Upper lobe of right lung (tissue), 1 donor: Measurements from ENCODE around the gene ASB15. TPM values are rescaled to one million over a fixed set of nuclear protein-coding genes. Genes with fewer than 3 reads are reported as not detected.

ENCODE experiments used
- ATAC-seq: fragments of 200-7000 bp; cut with Tn5 transposase; one replicate; pipeline ENCODE4 v1.9.1; 2020; ENCODE audit warnings: mild to moderate bottlenecking, moderate library complexity
- DNase-seq: peaks from one replicate; pipeline ENCODE4 v3.0.0-alpha.2; 2020
- H3K27ac ChIP-seq: fragments of 200-600 bp; one replicate; pipeline ENCODE4 v1.8.0; 2022
- H3K27me3 ChIP-seq: fragments of 200-600 bp; one replicate; pipeline ENCODE4 v1.8.0; 2022; ENCODE audit warnings: mild to moderate bottlenecking
- H3K36me3 ChIP-seq: fragments of 200-600 bp; one replicate; pipeline ENCODE4 v1.8.0; 2022
- H3K4me1 ChIP-seq: fragments of 200-600 bp; one replicate; pipeline ENCODE4 v1.8.0; 2022
- H3K4me3 ChIP-seq: fragments of 200-600 bp; one replicate; pipeline ENCODE4 v1.8.0; 2022; ENCODE audit warnings: mild to moderate bottlenecking
- H3K9me3 ChIP-seq: fragments of 200-600 bp; one replicate; pipeline ENCODE4 v1.8.0; 2022
- CTCF ChIP-seq: fragments of 200-600 bp; IDR thresholded peaks from one replicate; pipeline ENCODE4 v1.8.0; 2022; ENCODE audit warnings: antibody characterized with exemption
- intact Hi-C: fragments of 100-400 bp; cut with DNase I; formaldehyde crosslinking; loops from one replicate; pipeline ENCODE4 v1.11.0; 2022
- total RNA-seq: library from RNA; stranded (reverse); fragmentation: NEBNext Ultra II Directional; extraction: Animal tissue kit (Norgen Biotek cat#: 25700); gene quantifications from one replicate; pipeline ENCODE4 v1.2.1, GENCODE V29; 2021
- donor health status: DM: no; HTN: yes; CAD: no; lungs with severe emphysema.

ASB15 gene
- total RNA-seq, 1 donor from 2014 or later: not detected

- no peak overlapping the region for H3K27ac ChIP-seq
- TF ChIP-seq CTCF: no peak
- no peaks in the 10 kb centered on the region for H3K36me3 ChIP-seq
- no peaks in the 10 kb centered on the region for H3K9me3 ChIP-seq
- H3K4me3 ChIP-seq: no peak overlapping the region
- H3K27me3 ChIP-seq: no peaks in the 10 kb centered on the region
- DNase-seq (no peak), ATAC-seq (no peak)
- H3K4me1 ChIP-seq: no peaks in the 10 kb centered on the region
- intact Hi-C loops: no loop called here
Measured at GRCh38 chr7:123663200-123663599, 61.6 kb downstream of the ASB15 start.

- Histone ChIP-seq H3K36me3 (no peaks in the 10 kb centered on the region), H3K9me3 (no peaks in the 10 kb centered on the region)
Measured at GRCh38 chr7:123665157-123665556, 63.5 kb downstream of the ASB15 start.

DNA sequence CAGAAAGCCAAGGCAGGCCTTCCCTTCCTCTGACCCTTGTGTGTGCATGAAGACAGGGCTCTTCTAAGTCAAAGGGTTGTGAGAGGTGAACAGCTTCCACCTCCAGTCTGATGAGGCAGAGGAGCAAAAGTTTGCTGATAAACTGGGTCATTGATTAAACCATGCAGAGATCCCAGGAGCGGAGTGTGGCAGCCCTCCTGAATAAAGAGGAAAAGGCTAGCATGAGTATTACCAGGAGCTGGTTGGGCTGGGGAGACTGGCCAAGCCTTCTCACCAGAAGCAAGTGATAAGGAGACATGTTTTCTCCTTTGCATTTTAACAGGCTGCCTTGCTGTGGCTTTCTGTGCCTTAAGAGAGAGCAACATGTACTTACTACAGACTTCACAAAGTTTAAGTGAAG lies 64.3 kb downstream of the ASB15 start:
- H3K9me3 ChIP-seq: no peaks in the 10 kb centered on the region
- no peak for TF ChIP-seq CTCF
- H3K27ac ChIP-seq: no peak overlapping the region
- intact Hi-C loops: no loop called here
- H3K27me3 ChIP-seq: no peaks in the 10 kb centered on the region
- no peak overlapping the region for H3K4me3 ChIP-seq
- DNase-seq: no peak
- no peaks in the 10 kb centered on the region for H3K36me3 ChIP-seq
- H3K4me1 ChIP-seq: no peaks in the 10 kb centered on the region
- ATAC-seq: no peak

More at GRCh38 chr7:123665157-123665556, 63.5 kb downstream of the ASB15 start:
- Histone ChIP-seq H3K4me3 (no peak overlapping the region), H3K27me3 (no peaks in the 10 kb centered on the region), H3K4me1 (no peaks in the 10 kb centered on the region), H3K27ac (no peak overlapping the region)
- ATAC-seq: no peak
- DNase-seq: no peak
- TF ChIP-seq CTCF: no peak
- intact Hi-C loops: no loop called here

- Histone ChIP-seq H3K36me3 (no peaks in the 10 kb centered on the region), H3K4me1 (no peaks in the 10 kb centered on the region), H3K4me3 (no peak overlapping the region), H3K27ac (no peak overlapping the region), H3K27me3 (no peaks in the 10 kb centered on the region), H3K9me3 (no peaks in the 10 kb centered on the region)
- intact Hi-C loops: no loop called here
- TF ChIP-seq CTCF: no peak
- DNase-seq: no peak
- no peak for ATAC-seq
Measured at GRCh38 chr7:123666492-123666891, 64.9 kb downstream of the ASB15 start.

GRCh38 chr7:123669485-123669884 lies 67.9 kb downstream of the ASB15 start:
- ATAC-seq (no peak), DNase-seq (no peak)
- no peaks in the 10 kb centered on the region for H3K9me3 ChIP-seq
- H3K36me3 ChIP-seq: no peaks in the 10 kb centered on the region
- no peak overlapping the region for H3K27ac ChIP-seq
- H3K4me3 ChIP-seq: no peak overlapping the region
- no peaks in the 10 kb centered on the region for H3K27me3 ChIP-seq
- intact Hi-C loops: no loop called here
- no peak for TF ChIP-seq CTCF
- peaks cover 5% of the 10 kb centered on the region for H3K4me1 ChIP-seq

GRCh38 chr7:123673137-123673732 lies 71.6 kb downstream of the ASB15 start:
- DNase-seq: no peak
- TF ChIP-seq CTCF: no peak
- Histone ChIP-seq H3K4me1 (peaks cover 6% of the 10 kb centered on the region), H3K4me3 (no peak overlapping the region), H3K36me3 (no peaks in the 10 kb centered on the region), H3K27ac (no peak overlapping the region), H3K9me3 (no peaks in the 10 kb centered on the region), H3K27me3 (no peaks in the 10 kb centered on the region)
- intact Hi-C loops: no loop called here
- ATAC-seq: no peak
